GM20000 (cell line): ENCODE measurements around the gene PTCD2.

Experiments used
- DNase-seq: peaks from one replicate; pipeline ENCODE4 v3.0.0; 2012; ENCODE audit warnings: low spot score
- CTCF ChIP-seq: IDR thresholded peaks from 2 replicates; pipeline ENCODE4 v1.5.1; 2012; ENCODE audit warnings: mild to moderate bottlenecking, control low read depth; ENCODE audit errors: extremely low read depth, missing control alignments

PTCD2 gene

GRCh38 chr5:72319976-72320752 is at the start of gene PTCD2, which contains the start of gene MRPS27:
PTCD2 (plus strand) TSS chr5:72320373; CDS start chr5:72320383, 10 bp downstream.
MRPS27 (minus strand) TSS chr5:72320240; CDS start chr5:72320221, 19 bp downstream.
- DNase-seq, result peak; percentile 96
- TF ChIP-seq CTCF, result no peak

- TF ChIP-seq CTCF, result no peak
- no peak for DNase-seq
These were observed 48.5 kb upstream of the PTCD2 start for GRCh38 chr5:72271702-72272101.

- no peak for TF ChIP-seq CTCF
These were observed 47.8 kb upstream of the PTCD2 start for GRCh38 chr5:72272398-72272797.

GRCh38 chr5:72273547-72273946 is 46.6 kb upstream of the PTCD2 start:
- no peak for DNase-seq
- TF ChIP-seq CTCF, result no peak

More at GRCh38 chr5:72272398-72272797, 47.8 kb upstream of the PTCD2 start:
- no peak for DNase-seq

GRCh38 chr5:72276219-72276752 is 43.9 kb upstream of the PTCD2 start:
- no peak for DNase-seq
- TF ChIP-seq CTCF, result no peak

- DNase-seq, result no peak
- no peak for TF ChIP-seq CTCF
These were observed 39.5 kb upstream of the PTCD2 start for GRCh38 chr5:72280581-72281069.

GRCh38 chr5:72281430-72281763 is 38.8 kb upstream of the PTCD2 start:
- TF ChIP-seq CTCF, result no peak
- no peak for DNase-seq
